A549 (cell line): ENCODE data around the gene SLC39A13.

Source experiments
- BHLHE40 ChIP-seq: IDR thresholded peaks from 2 replicates; pipeline ENCODE4 v1.6.1; 2012; ENCODE audit warnings: low read depth, low read length, inconsistent platforms
- CHD2 ChIP-seq: fragments of 150-350 bp; IDR thresholded peaks from 2 replicates; pipeline ENCODE4 v1.6.1; 2014; ENCODE audit warnings: low read length; ENCODE audit not compliant: partially characterized antibody
- CHD4 ChIP-seq: fragments of 200-600 bp; sonication (generic); IDR thresholded peaks from 2 replicates; pipeline ENCODE4 v1.6.1; 2016; ENCODE audit warnings: antibody characterized with exemption, mild to moderate bottlenecking, borderline replicate concordance
- EP300 ChIP-seq, 2 experiments: fragments of >200 bp; sonication (Bioruptor Twin); formaldehyde crosslinking; IDR thresholded peaks; 2 replicates in 1 of 2; 3 replicates in 1 of 2; pipeline ENCODE4 v1.6.1; 2016 to 2017
- ESRRA ChIP-seq: fragments of 150-350 bp; IDR thresholded peaks from 2 replicates; pipeline ENCODE4 v1.6.1; 2014; ENCODE audit warnings: mild to moderate bottlenecking, low read length, borderline replicate concordance
- JUN ChIP-seq, 2 experiments: fragments of >200 bp; sonication (Bioruptor Twin); formaldehyde crosslinking; IDR thresholded peaks; 2 replicates in 1 of 2; 3 replicates in 1 of 2; pipeline ENCODE4 v1.6.1; 2016 to 2017
- JUNB ChIP-seq: fragments of >200 bp; sonication (Bioruptor Twin); formaldehyde crosslinking; IDR thresholded peaks from 2 replicates; pipeline ENCODE4 v1.6.1; 2016
- POLR2A ChIP-seq: IDR thresholded peaks from 2 replicates; pipeline ENCODE4 v1.6.1; 2012; ENCODE audit warnings: mild to moderate bottlenecking, low read length
- RAD21 ChIP-seq, 2 experiments: fragments of >200 bp in 1 of 2; sonication (Bioruptor Twin) in 1 of 2; formaldehyde crosslinking in 1 of 2; IDR thresholded peaks in 1 of 2; conservative IDR thresholded peaks in 1 of 2; 2 replicates in 1 of 2; 3 replicates in 1 of 2; pipeline ENCODE4 v1.6.1; 2012 to 2018; ENCODE audit warnings: inconsistent platforms in 1 of 2
- RFX5 ChIP-seq: fragments of 450-650 bp; IDR thresholded peaks from 2 replicates; pipeline ENCODE4 v1.7.1; 2014; ENCODE audit warnings: antibody characterized with exemption, mild to moderate bottlenecking, moderate library complexity
- SMC3 ChIP-seq: fragments of >200 bp; sonication (Bioruptor Twin); formaldehyde crosslinking; IDR thresholded peaks from 3 replicates; pipeline ENCODE4 v1.6.1; 2018; ENCODE audit warnings: inconsistent platforms
- ZC3H11A ChIP-seq: fragments of 450-650 bp; IDR thresholded peaks from 2 replicates; pipeline ENCODE4 v1.6.1; 2014; ENCODE audit warnings: antibody characterized with exemption, mild to moderate bottlenecking
- TF ChIP-seq, protein P1 (sequence below): fragments of >200 bp; sonication (Bioruptor Twin); formaldehyde crosslinking; IDR thresholded peaks from 3 replicates; pipeline ENCODE4 v1.5.1; 2016
- TF ChIP-seq, protein P2 (sequence below): fragments of 150-350 bp; IDR thresholded peaks from 2 replicates; pipeline ENCODE4 v1.6.1; 2014; ENCODE audit warnings: low read depth, mild to moderate bottlenecking, low read length

DNA sequence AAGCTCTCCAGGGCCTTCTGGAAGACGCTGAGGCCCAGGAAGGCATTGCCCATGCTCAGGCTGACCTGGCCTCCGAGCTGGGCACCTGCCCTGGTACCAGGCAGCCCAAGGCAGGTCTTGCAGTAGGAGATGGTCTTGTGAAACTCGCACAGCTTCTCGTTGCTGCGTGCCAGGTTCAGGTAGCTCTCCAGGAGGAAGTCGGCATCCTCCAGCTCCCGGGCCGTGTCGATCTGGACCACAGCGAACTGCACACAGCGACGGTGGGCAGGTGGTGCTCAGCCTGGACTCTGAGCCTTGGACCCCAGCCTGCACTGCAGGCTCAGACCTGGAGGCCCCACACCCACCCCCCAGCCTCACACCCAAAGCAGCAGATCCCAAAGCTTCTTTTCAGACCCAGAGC lies 39.5 kb downstream of the SLC39A13 start:
- TF ChIP-seq RAD21 (conservative IDR thresholded peaks at IDR 0.05 in 1 of 2, IDR thresholded peaks at IDR 0.05 in 1 of 2), result no peak
- no peak for TF ChIP-seq CHD4
- TF ChIP-seq SMC3, result no peak
- TF ChIP-seq EP300 (IDR thresholded peaks at IDR 0.05), result no peak
- TF ChIP-seq, protein P1, sequence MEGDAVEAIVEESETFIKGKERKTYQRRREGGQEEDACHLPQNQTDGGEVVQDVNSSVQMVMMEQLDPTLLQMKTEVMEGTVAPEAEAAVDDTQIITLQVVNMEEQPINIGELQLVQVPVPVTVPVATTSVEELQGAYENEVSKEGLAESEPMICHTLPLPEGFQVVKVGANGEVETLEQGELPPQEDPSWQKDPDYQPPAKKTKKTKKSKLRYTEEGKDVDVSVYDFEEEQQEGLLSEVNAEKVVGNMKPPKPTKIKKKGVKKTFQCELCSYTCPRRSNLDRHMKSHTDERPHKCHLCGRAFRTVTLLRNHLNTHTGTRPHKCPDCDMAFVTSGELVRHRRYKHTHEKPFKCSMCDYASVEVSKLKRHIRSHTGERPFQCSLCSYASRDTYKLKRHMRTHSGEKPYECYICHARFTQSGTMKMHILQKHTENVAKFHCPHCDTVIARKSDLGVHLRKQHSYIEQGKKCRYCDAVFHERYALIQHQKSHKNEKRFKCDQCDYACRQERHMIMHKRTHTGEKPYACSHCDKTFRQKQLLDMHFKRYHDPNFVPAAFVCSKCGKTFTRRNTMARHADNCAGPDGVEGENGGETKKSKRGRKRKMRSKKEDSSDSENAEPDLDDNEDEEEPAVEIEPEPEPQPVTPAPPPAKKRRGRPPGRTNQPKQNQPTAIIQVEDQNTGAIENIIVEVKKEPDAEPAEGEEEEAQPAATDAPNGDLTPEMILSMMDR, result no peak
- TF ChIP-seq RFX5, result no peak
- TF ChIP-seq JUN (IDR thresholded peaks at IDR 0.05), result no peak
- no peak for TF ChIP-seq BHLHE40
- TF ChIP-seq JUNB, result no peak
- TF ChIP-seq POLR2A, result no peak
- TF ChIP-seq ZC3H11A, result no peak
- no peak for TF ChIP-seq ESRRA
- TF ChIP-seq, protein P2, sequence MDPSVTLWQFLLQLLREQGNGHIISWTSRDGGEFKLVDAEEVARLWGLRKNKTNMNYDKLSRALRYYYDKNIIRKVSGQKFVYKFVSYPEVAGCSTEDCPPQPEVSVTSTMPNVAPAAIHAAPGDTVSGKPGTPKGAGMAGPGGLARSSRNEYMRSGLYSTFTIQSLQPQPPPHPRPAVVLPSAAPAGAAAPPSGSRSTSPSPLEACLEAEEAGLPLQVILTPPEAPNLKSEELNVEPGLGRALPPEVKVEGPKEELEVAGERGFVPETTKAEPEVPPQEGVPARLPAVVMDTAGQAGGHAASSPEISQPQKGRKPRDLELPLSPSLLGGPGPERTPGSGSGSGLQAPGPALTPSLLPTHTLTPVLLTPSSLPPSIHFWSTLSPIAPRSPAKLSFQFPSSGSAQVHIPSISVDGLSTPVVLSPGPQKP, result no peak
- TF ChIP-seq CHD2, result no peak
